Left ventricle myocardium inferior (tissue), 1 donor: Measurements from ENCODE around the gene ZNF385C. TPM values are rescaled to one million over a fixed set of nuclear protein-coding genes. Genes with fewer than 3 reads are reported as not detected.

Experiments
- DNase-seq: peaks from one replicate; pipeline ENCODE4 v3.0.0-alpha.2; 2020
- H3K27ac ChIP-seq: fragments of 200-600 bp; replicated peaks from 2 replicates; pipeline ENCODE4 v1.8.0; 2021
- H3K27me3 ChIP-seq: fragments of 200-600 bp; 2 replicates; pipeline ENCODE4 v1.8.0; 2021; ENCODE audit warnings: low read depth
- H3K36me3 ChIP-seq: fragments of 200-600 bp; 2 replicates; pipeline ENCODE4 v1.8.0; 2021
- H3K4me1 ChIP-seq: fragments of 200-600 bp; 2 replicates; pipeline ENCODE4 v1.8.0; 2021
- H3K4me3 ChIP-seq: fragments of 200-600 bp; 2 replicates; pipeline ENCODE4 v1.8.0; 2021; ENCODE audit warnings: mild to moderate bottlenecking, moderate library complexity
- H3K9me3 ChIP-seq: fragments of 200-600 bp; replicated peaks from 2 replicates; pipeline ENCODE4 v1.8.0; 2021
- CTCF ChIP-seq: fragments of 200-600 bp; IDR thresholded peaks from 2 replicates; pipeline ENCODE4 v1.8.0; 2021; ENCODE audit warnings: antibody characterized with exemption, mild to moderate bottlenecking, borderline replicate concordance
- intact Hi-C: fragments of 100-400 bp; cut with micrococcal nuclease; formaldehyde crosslinking; loops from one replicate; pipeline ENCODE4 v1.11.0; 2022
- total RNA-seq: library from RNA; stranded (reverse); fragmentation: NEBNext Ultra II Directional; extraction: Animal tissue kit (Norgen Biotek cat#: 25700); gene quantifications from one replicate; pipeline ENCODE4 v1.2.1, GENCODE V29; 2021
- donor health status: DM: no; HTN: yes; CAD: no; lungs with severe emphysema.

ZNF385C gene
- total RNA-seq, 1 donor from 2014 or later = 0.49 TPM

DNA sequence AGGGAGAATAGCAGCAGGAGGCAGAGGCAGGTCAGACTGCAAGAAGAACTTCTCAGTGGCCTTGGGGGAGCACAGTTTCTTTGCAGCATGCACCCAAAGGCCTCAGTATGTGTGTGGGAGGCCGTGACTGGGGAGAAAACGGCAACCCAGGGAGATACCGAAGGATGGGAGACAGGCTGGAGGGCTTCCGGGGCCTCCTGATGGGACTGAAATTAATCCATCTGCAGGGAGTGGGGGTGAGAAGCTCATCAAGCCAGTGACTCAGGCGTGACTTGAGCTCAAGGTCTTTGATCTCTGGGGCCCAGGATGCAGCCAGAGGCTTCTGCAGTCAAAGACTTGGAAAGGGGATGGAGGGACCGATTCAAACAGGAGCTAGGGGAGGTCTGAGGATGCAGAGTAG lies 42.8 kb downstream of the ZNF385C start:
- no peak for TF ChIP-seq CTCF
- intact Hi-C loops = no loop called here
- no peaks in the 10 kb centered on the region for H3K9me3 ChIP-seq
- H3K27ac ChIP-seq = no peak overlapping the region
- no peaks in the 10 kb centered on the region for H3K36me3 ChIP-seq
- H3K4me3 ChIP-seq = no peak overlapping the region
- DNase-seq = no peak
- H3K4me1 ChIP-seq = peaks cover 6% of the 10 kb centered on the region
- peaks cover 62% of the 10 kb centered on the region for H3K27me3 ChIP-seq

DNA sequence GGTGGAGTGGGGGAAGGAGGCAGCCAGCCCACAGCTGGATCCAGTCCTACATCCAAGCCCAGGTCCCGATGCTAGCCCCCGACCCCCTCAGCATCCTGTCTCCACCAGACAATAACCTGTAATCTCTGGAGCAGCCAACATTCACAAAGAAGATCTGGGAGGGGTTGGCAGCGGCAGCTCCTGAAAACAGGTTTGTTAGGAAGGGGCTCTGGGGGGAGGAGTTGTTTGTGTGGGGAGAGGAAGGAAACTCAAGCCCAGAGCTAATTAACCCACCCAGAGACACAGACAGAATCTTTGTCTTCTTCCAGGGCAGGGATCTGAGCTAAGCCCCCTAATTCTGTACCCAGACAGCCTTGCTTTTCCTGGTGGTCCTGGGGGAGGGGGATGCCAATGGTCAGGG lies 43.2 kb downstream of the ZNF385C start:
- TF ChIP-seq CTCF = no peak
- Histone ChIP-seq H3K4me1 (peaks cover 9% of the 10 kb centered on the region), H3K27ac (no peak overlapping the region), H3K36me3 (no peaks in the 10 kb centered on the region), H3K4me3 (no peak overlapping the region), H3K27me3 (peaks cover 62% of the 10 kb centered on the region), H3K9me3 (no peaks in the 10 kb centered on the region)
- intact Hi-C loops = no loop called here
- DNase-seq = no peak

- H3K9me3 ChIP-seq = no peaks in the 10 kb centered on the region
- H3K27me3 ChIP-seq = peaks cover 58% of the 10 kb centered on the region
- no peak overlapping the region for H3K27ac ChIP-seq
- TF ChIP-seq CTCF = no peak
- no peaks in the 10 kb centered on the region for H3K36me3 ChIP-seq
- H3K4me3 ChIP-seq = no peak overlapping the region
- intact Hi-C loops = no loop called here
- DNase-seq = no peak
- peaks cover 17% of the 10 kb centered on the region for H3K4me1 ChIP-seq
Measured at GRCh38 chr17:42053731-42054500, 44.4 kb downstream of the ZNF385C start.

DNA sequence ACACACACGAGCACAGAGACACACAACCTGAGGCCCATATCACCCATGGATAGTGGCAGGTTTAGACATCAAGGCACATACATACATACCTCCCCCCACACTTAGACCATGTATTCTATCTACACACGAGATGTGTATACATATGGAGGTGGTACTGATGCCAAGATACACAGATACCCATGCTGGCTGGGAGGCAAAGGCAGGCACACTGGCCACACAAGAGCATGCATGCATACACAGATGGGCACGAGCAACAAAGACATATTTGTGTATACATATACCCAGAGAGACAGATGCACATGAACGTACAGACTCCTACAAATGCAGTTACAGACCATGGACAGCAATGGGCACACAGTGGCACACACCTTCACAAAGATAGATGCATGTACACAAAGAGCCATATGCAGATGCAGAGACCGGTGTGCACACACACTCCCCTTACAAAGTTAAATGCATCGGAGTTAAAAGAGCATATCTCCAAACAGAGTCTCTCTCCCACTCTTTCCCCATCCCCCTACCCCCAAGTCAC lies 45.9 kb downstream of the ZNF385C start:
- TF ChIP-seq CTCF = no peak
- Histone ChIP-seq H3K4me1 (peaks cover 17% of the 10 kb centered on the region), H3K27ac (no peak overlapping the region), H3K4me3 (no peak overlapping the region), H3K36me3 (no peaks in the 10 kb centered on the region), H3K27me3 (peaks cover 44% of the 10 kb centered on the region), H3K9me3 (no peaks in the 10 kb centered on the region)
- intact Hi-C loops = no loop called here
- DNase-seq = no peak

- H3K4me1 ChIP-seq = peaks cover 17% of the 10 kb centered on the region
- peaks cover 42% of the 10 kb centered on the region for H3K27me3 ChIP-seq
- no peak overlapping the region for H3K4me3 ChIP-seq
- TF ChIP-seq CTCF = no peak
- no peaks in the 10 kb centered on the region for H3K36me3 ChIP-seq
- H3K9me3 ChIP-seq = no peaks in the 10 kb centered on the region
- no peak overlapping the region for H3K27ac ChIP-seq
- intact Hi-C loops = no loop called here
- no peak for DNase-seq
Measured at GRCh38 chr17:42051645-42052044, 46.6 kb downstream of the ZNF385C start.
